ENCODE results near the gene TTC17. TPM values are rescaled to one million over a fixed set of nuclear protein-coding genes. Genes with fewer than 3 reads are reported as not detected.

TTC17 gene
- total and polyA plus RNA-seq, 2 of the 8 experiments (the other 6 are each of a cell fraction or from before 2014, with no cell fraction given): 65.1 to 80.1 TPM

DNA sequence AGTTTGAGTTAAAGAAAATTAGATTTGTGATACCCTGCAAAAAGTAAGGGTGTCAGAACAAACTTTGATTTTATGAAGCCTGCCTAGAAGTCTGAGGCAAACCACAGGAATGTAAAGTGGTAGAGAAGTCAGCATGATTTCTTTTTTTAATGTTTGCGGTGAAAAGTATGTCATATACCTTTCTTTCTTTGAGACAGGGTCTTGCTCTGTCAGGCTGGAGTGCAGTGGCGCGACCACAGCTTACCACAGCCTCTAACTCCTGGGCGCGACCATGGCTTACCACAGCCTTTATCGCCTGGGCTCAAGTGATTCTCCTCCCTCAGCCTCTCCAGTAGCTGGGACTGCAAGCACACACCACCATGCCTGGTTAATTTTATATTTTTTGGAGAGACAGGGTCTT is 42.3 kb upstream of the TTC17 start (continued):
- TF ChIP-seq, protein P1, sequence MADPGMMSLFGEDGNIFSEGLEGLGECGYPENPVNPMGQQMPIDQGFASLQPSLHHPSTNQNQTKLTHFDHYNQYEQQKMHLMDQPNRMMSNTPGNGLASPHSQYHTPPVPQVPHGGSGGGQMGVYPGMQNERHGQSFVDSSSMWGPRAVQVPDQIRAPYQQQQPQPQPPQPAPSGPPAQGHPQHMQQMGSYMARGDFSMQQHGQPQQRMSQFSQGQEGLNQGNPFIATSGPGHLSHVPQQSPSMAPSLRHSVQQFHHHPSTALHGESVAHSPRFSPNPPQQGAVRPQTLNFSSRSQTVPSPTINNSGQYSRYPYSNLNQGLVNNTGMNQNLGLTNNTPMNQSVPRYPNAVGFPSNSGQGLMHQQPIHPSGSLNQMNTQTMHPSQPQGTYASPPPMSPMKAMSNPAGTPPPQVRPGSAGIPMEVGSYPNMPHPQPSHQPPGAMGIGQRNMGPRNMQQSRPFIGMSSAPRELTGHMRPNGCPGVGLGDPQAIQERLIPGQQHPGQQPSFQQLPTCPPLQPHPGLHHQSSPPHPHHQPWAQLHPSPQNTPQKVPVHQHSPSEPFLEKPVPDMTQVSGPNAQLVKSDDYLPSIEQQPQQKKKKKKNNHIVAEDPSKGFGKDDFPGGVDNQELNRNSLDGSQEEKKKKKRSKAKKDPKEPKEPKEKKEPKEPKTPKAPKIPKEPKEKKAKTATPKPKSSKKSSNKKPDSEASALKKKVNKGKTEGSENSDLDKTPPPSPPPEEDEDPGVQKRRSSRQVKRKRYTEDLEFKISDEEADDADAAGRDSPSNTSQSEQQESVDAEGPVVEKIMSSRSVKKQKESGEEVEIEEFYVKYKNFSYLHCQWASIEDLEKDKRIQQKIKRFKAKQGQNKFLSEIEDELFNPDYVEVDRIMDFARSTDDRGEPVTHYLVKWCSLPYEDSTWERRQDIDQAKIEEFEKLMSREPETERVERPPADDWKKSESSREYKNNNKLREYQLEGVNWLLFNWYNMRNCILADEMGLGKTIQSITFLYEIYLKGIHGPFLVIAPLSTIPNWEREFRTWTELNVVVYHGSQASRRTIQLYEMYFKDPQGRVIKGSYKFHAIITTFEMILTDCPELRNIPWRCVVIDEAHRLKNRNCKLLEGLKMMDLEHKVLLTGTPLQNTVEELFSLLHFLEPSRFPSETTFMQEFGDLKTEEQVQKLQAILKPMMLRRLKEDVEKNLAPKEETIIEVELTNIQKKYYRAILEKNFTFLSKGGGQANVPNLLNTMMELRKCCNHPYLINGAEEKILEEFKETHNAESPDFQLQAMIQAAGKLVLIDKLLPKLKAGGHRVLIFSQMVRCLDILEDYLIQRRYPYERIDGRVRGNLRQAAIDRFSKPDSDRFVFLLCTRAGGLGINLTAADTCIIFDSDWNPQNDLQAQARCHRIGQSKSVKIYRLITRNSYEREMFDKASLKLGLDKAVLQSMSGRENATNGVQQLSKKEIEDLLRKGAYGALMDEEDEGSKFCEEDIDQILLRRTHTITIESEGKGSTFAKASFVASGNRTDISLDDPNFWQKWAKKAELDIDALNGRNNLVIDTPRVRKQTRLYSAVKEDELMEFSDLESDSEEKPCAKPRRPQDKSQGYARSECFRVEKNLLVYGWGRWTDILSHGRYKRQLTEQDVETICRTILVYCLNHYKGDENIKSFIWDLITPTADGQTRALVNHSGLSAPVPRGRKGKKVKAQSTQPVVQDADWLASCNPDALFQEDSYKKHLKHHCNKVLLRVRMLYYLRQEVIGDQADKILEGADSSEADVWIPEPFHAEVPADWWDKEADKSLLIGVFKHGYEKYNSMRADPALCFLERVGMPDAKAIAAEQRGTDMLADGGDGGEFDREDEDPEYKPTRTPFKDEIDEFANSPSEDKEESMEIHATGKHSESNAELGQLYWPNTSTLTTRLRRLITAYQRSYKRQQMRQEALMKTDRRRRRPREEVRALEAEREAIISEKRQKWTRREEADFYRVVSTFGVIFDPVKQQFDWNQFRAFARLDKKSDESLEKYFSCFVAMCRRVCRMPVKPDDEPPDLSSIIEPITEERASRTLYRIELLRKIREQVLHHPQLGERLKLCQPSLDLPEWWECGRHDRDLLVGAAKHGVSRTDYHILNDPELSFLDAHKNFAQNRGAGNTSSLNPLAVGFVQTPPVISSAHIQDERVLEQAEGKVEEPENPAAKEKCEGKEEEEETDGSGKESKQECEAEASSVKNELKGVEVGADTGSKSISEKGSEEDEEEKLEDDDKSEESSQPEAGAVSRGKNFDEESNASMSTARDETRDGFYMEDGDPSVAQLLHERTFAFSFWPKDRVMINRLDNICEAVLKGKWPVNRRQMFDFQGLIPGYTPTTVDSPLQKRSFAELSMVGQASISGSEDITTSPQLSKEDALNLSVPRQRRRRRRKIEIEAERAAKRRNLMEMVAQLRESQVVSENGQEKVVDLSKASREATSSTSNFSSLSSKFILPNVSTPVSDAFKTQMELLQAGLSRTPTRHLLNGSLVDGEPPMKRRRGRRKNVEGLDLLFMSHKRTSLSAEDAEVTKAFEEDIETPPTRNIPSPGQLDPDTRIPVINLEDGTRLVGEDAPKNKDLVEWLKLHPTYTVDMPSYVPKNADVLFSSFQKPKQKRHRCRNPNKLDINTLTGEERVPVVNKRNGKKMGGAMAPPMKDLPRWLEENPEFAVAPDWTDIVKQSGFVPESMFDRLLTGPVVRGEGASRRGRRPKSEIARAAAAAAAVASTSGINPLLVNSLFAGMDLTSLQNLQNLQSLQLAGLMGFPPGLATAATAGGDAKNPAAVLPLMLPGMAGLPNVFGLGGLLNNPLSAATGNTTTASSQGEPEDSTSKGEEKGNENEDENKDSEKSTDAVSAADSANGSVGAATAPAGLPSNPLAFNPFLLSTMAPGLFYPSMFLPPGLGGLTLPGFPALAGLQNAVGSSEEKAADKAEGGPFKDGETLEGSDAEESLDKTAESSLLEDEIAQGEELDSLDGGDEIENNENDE (IDR thresholded peaks at IDR 0.05; ENCODE audit: insufficient replicate concordance, low read length): no peak
- no peak for TF ChIP-seq BRCA1 (IDR thresholded peaks at IDR 0.05; ENCODE audit: low read depth, low read length)
- TF ChIP-seq RBBP5 (IDR thresholded peaks at IDR 0.05; ENCODE audit: borderline replicate concordance, low read depth, low read length): no peak
- no peak for TF ChIP-seq HDAC2 (IDR thresholded peaks at IDR 0.05; ENCODE audit: borderline replicate concordance in 1 of 2, low read depth in 2 of 2, low read length in 2 of 2)
- TF ChIP-seq EZH2 (IDR thresholded peaks at IDR 0.05; ENCODE audit: low read depth, low read length, severe bottlenecking): no peak

All from H1 (cell line).